H9 (cell line): ENCODE results near the gene LPO. TPM values are rescaled to one million over a fixed set of nuclear protein-coding genes. Genes with fewer than 3 reads are reported as not detected.

Source experiments
- DNase-seq: peaks from one replicate; pipeline ENCODE4 v3.0.0-alpha.2; 2017
- H2AFZ ChIP-seq: one replicate; pipeline ENCODE4 v1.6.1; 2013; ENCODE audit warnings: mild to moderate bottlenecking, low read length, control low read depth, moderate library complexity
- H2AK5ac ChIP-seq: 2 replicates; pipeline ENCODE4 v1.6.1; 2013; ENCODE audit warnings: low read length, control low read depth, mixed read lengths; ENCODE audit not compliant: insufficient read length
- H2BK120ac ChIP-seq: one replicate; pipeline ENCODE4 v1.6.1; 2013; ENCODE audit warnings: low read depth, mild to moderate bottlenecking, low read length, control low read depth, inconsistent platforms; ENCODE audit not compliant: poor library complexity, severe bottlenecking
- H2BK12ac ChIP-seq: 2 replicates; pipeline ENCODE4 v1.6.1; 2013; ENCODE audit warnings: low read length, control low read depth, mixed read lengths, low read depth; ENCODE audit not compliant: insufficient read length
- H2BK15ac ChIP-seq: 2 replicates; pipeline ENCODE4 v1.6.1; 2013; ENCODE audit warnings: low read depth, low read length, control low read depth
- H2BK20ac ChIP-seq: one replicate; pipeline ENCODE4 v1.6.1; 2013; ENCODE audit warnings: low read depth, mild to moderate bottlenecking, low read length, control low read depth, inconsistent platforms; ENCODE audit not compliant: poor library complexity, severe bottlenecking
- H2BK5ac ChIP-seq: 2 replicates; pipeline ENCODE4 v1.6.1; 2013; ENCODE audit warnings: low read length, control low read depth, mixed read lengths; ENCODE audit not compliant: insufficient read length
- H3K14ac ChIP-seq: 2 replicates; pipeline ENCODE4 v1.6.1; 2013; ENCODE audit warnings: low read length, control low read depth; ENCODE audit not compliant: insufficient read depth
- H3K18ac ChIP-seq: 2 replicates; pipeline ENCODE4 v1.6.1; 2013; ENCODE audit warnings: low read depth, mild to moderate bottlenecking, mixed read lengths, low read length, control low read depth; ENCODE audit not compliant: insufficient read length
- H3K23ac ChIP-seq: 2 replicates; pipeline ENCODE4 v1.6.1; 2013; ENCODE audit warnings: low read length, control low read depth, mixed read lengths, low read depth; ENCODE audit not compliant: insufficient read length
- H3K23me2 ChIP-seq: 2 replicates; pipeline ENCODE4 v1.6.1; 2013; ENCODE audit warnings: low read depth, mild to moderate bottlenecking, mixed read lengths, low read length, control low read depth; ENCODE audit not compliant: insufficient read length, poor library complexity, severe bottlenecking
- H3K27ac ChIP-seq: 2 replicates; pipeline ENCODE4 v1.5.1; 2013; ENCODE audit warnings: low read length, control low read depth, mixed read lengths, low read depth; ENCODE audit not compliant: insufficient read length
- H3K27me3 ChIP-seq: 2 replicates; pipeline ENCODE4 v1.6.1; 2013; ENCODE audit warnings: low read length, control low read depth, inconsistent platforms; ENCODE audit not compliant: insufficient read depth
- H3K4ac ChIP-seq: 2 replicates; pipeline ENCODE4 v1.6.1; 2013; ENCODE audit warnings: low read depth, mild to moderate bottlenecking, control low read depth, inconsistent platforms, low read length, moderate library complexity
- H3K4me1 ChIP-seq: 2 replicates; pipeline ENCODE4 v1.6.1; 2013; ENCODE audit warnings: low read length, control low read depth, inconsistent platforms; ENCODE audit not compliant: insufficient read depth
- H3K4me2 ChIP-seq: 2 replicates; pipeline ENCODE4 v1.6.1; 2013; ENCODE audit warnings: low read length, control low read depth, mixed read lengths; ENCODE audit not compliant: insufficient read length, insufficient read depth
- H3K56ac ChIP-seq: 2 replicates; pipeline ENCODE4 v1.6.1; 2013; ENCODE audit warnings: low read depth, mild to moderate bottlenecking, mixed read lengths, low read length, control low read depth; ENCODE audit not compliant: insufficient read length
- H3K79me1 ChIP-seq: 2 replicates; pipeline ENCODE4 v1.6.1; 2013; ENCODE audit warnings: low read depth, mild to moderate bottlenecking, moderate library complexity, low read length, control low read depth, inconsistent platforms; ENCODE audit not compliant: insufficient read depth, poor library complexity, severe bottlenecking
- H3K79me2 ChIP-seq: 2 replicates; pipeline ENCODE4 v1.6.1; 2013; ENCODE audit warnings: low read length, control low read depth, inconsistent platforms; ENCODE audit not compliant: insufficient read depth
- H3K9ac ChIP-seq: 2 replicates; pipeline ENCODE4 v1.6.1; 2013; ENCODE audit warnings: low read length, control low read depth, mixed read lengths; ENCODE audit not compliant: insufficient read length; ENCODE audit errors: extremely low read depth
- H3K9me3 ChIP-seq: one replicate; pipeline ENCODE4 v1.6.1; 2013; ENCODE audit warnings: low read depth, low read length, inconsistent platforms; ENCODE audit not compliant: control insufficient read depth
- H3T11ph ChIP-seq: one replicate; pipeline ENCODE4 v1.6.1; 2013; ENCODE audit warnings: mild to moderate bottlenecking, low read length, control low read depth, inconsistent platforms
- H4K20me1 ChIP-seq: one replicate; pipeline ENCODE4 v1.6.1; 2013; ENCODE audit not compliant: control insufficient read depth, insufficient read length, insufficient read depth
- H4K5ac ChIP-seq: 2 replicates; pipeline ENCODE4 v1.6.1; 2013; ENCODE audit warnings: low read depth, mild to moderate bottlenecking, mixed read lengths, low read length, control low read depth; ENCODE audit not compliant: insufficient read length
- H4K8ac ChIP-seq: replicated peaks from 2 replicates; pipeline ENCODE4 v1.6.1; 2013; ENCODE audit warnings: low read length, control low read depth, mixed read lengths, low read depth; ENCODE audit not compliant: insufficient read length
- H4K91ac ChIP-seq: 2 replicates; pipeline ENCODE4 v1.6.1; 2013; ENCODE audit warnings: low read depth, mild to moderate bottlenecking, moderate library complexity, mixed read lengths, low read length, control low read depth; ENCODE audit not compliant: insufficient read length
- H3K27ac Mint-ChIP-seq, 3 experiments: 2 replicates in 2 of 3; 3 replicates in 1 of 3; pipeline ENCODE4 v1.8.0; 2020 to 2021; ENCODE audit warnings: mixed read lengths in 3 of 3, mild to moderate bottlenecking in 1 of 3, moderate library complexity in 1 of 3
- H3K27me3 Mint-ChIP-seq: 2 replicates; pipeline ENCODE4 v1.8.0; 2021; ENCODE audit warnings: low read depth, mild to moderate bottlenecking, moderate library complexity, mixed read lengths
- H3K36me3 Mint-ChIP-seq, 3 experiments: 2 replicates in 2 of 3; 3 replicates in 1 of 3; pipeline ENCODE4 v1.8.0; 2020 to 2021; ENCODE audit warnings: low read depth in 3 of 3, mixed read lengths in 3 of 3; ENCODE audit not compliant: insufficient read depth in 1 of 3
- H3K4me1 Mint-ChIP-seq, 2 experiments: 2 replicates each; pipeline ENCODE4 v1.8.0; 2020; ENCODE audit warnings: mixed read lengths in 2 of 2
- H3K4me3 Mint-ChIP-seq, 2 experiments: 2 replicates in 1 of 2; 3 replicates in 1 of 2; pipeline ENCODE4 v1.8.0; 2020 to 2021; ENCODE audit warnings: mild to moderate bottlenecking in 2 of 2, mixed read lengths in 2 of 2, moderate library complexity in 1 of 2
- H3K9me3 Mint-ChIP-seq, 2 experiments: 2 replicates in 1 of 2; 3 replicates in 1 of 2; pipeline ENCODE4 v1.8.0; 2020; ENCODE audit warnings: mild to moderate bottlenecking in 2 of 2, mixed read lengths in 2 of 2, moderate library complexity in 1 of 2
- CTCF ChIP-seq: fragments of 200-600 bp; sonication (generic); conservative IDR thresholded peaks from 3 replicates; pipeline ENCODE4 v1.8.0; 2021; ENCODE audit warnings: antibody characterized with exemption, mild to moderate bottlenecking
- WGBS: extraction: QIAGEN DNeasy Blood & Tissue Kit; methylation state at CpG from one replicate; pipeline ENCODE4 v1.1.7; 2013; ENCODE audit warnings: missing lambda C conversion rate, low lambda C conversion rate, mixed read lengths; ENCODE audit not compliant: insufficient read length; ENCODE audit errors: extremely low coverage; 5-methylcytosine and 5-hydroxymethylcytosine counted together
- total RNA-seq: library from RNA; stranded (reverse); gene quantifications from 2 replicates; pipeline ENCODE4 v1.2.1, GENCODE V29; 2021

LPO gene
- total RNA-seq, 1 experiment from 2014 or later = 0.17 TPM

GRCh38 chr17:58234512-58234911 lies 3.9 kb upstream of the LPO start:
- Histone ChIP-seq H3K18ac (no peak overlapping the region), H3K4me1 (no peaks in the 10 kb centered on the region), H3K4me2 (no peak overlapping the region), H3K56ac (no peak overlapping the region), H3K23ac (no peak overlapping the region), H4K5ac (no peak overlapping the region), H3K4ac (no peak overlapping the region), H3K79me2 (no peaks in the 10 kb centered on the region), H2AK5ac (no peak overlapping the region), H3T11ph (no peak overlapping the region), H3K27me3 (0 out of 2 replicates have a peak, but pooled peaks cover 2% of the 10 kb centered on the region), H4K20me1 (no peaks in the 10 kb centered on the region), H3K14ac (no peak overlapping the region), H2BK12ac (no peak overlapping the region), H3K79me1 (no peaks in the 10 kb centered on the region), H3K23me2 (no peaks in the 10 kb centered on the region), H2BK120ac (no peak overlapping the region), H2BK20ac (no peak overlapping the region), H4K8ac (no peak overlapping the region), H2BK5ac (no peak overlapping the region), H3K9ac (no peak overlapping the region), H2BK15ac (no peak overlapping the region), H3K9me3 (no peaks in the 10 kb centered on the region), H3K27ac (no peak overlapping the region), H2AFZ (no peak overlapping the region), H4K91ac (no peak overlapping the region)
- Mint-ChIP-seq H3K27me3 (peaks cover 62% of the 10 kb centered on the region), H3K9me3 (no peaks in the 10 kb centered on the region), H3K4me1 (peaks cover 5 to 6% of the 10 kb centered on the region in 2 experiments; a peak in 3 of 4 replicates), H3K36me3 (no peaks in the 10 kb centered on the region), H3K27ac (no peak overlapping the region), H3K4me3 (no peak overlapping the region)
- no CpG with 5 or more reads among the region's 3 CpGs for WGBS
- TF ChIP-seq CTCF = no peak
- DNase-seq = no peak
